Urinary bladder (tissue), 4 donors: ENCODE data around the gene ANAPC10. TPM values are rescaled to one million over a fixed set of nuclear protein-coding genes. Genes with fewer than 3 reads are reported as not detected.

Experiments used
- DNase-seq: peaks from one replicate; pipeline ENCODE4 v3.0.0-alpha.2; 2015; ENCODE audit errors: extremely low spot score
- H3K27ac ChIP-seq: one replicate; pipeline ENCODE4 v1.5.1; 2013; ENCODE audit warnings: low read depth, mild to moderate bottlenecking, moderate library complexity
- H3K36me3 ChIP-seq: one replicate; pipeline ENCODE4 v1.6.1; 2013; ENCODE audit warnings: mild to moderate bottlenecking, moderate library complexity; ENCODE audit not compliant: insufficient read depth
- H3K4me1 ChIP-seq: one replicate; pipeline ENCODE4 v1.6.1; 2013; ENCODE audit warnings: mild to moderate bottlenecking, moderate library complexity; ENCODE audit not compliant: insufficient read depth
- H3K4me3 ChIP-seq: one replicate; pipeline ENCODE4 v1.5.1; 2013; ENCODE audit warnings: low read depth, low read length
- WGBS: extraction: QIAGEN DNeasy Blood & Tissue Kit; methylation state at CpG from one replicate; pipeline ENCODE4 v1.1.7; 2013; 5-methylcytosine and 5-hydroxymethylcytosine counted together
- polyA plus RNA-seq: library from polyadenylated mRNA; stranded (reverse); fragments of 200-250 nt; gene quantifications from one replicate; pipeline ENCODE4 v1.2.3, GENCODE V29; 2013
- total RNA-seq: library from RNA; depleted of rRNA; stranded (reverse); fragments of >200 nt; gene quantifications from one replicate; pipeline ENCODE4 v1.2.3, GENCODE V29; 2014
- donor health status: healthy with polysubstance abuse.
- donor health status: healthy.

ANAPC10 gene
- total and polyA plus RNA-seq, 2 donors, result 20.6 to 51.1 TPM

GRCh38 chr4:144955104-144955503, 142.9 kb downstream of the ANAPC10 start:
- Histone ChIP-seq H3K4me1 (no peaks in the 10 kb centered on the region), H3K36me3 (no peaks in the 10 kb centered on the region), H3K27ac (no peak overlapping the region), H3K4me3 (no peak overlapping the region)
- WGBS, result 64% methylated on average over 1 of the region's 1 CpG
- DNase-seq, result no peak

- no peak for DNase-seq
These were observed 143.8 kb downstream of the ANAPC10 start for GRCh38 chr4:144954230-144954629.

GRCh38 chr4:144948421-144948820, 149.6 kb downstream of the ANAPC10 start:
- Histone ChIP-seq H3K36me3 (no peaks in the 10 kb centered on the region), H3K4me3 (no peak overlapping the region), H3K4me1 (no peaks in the 10 kb centered on the region), H3K27ac (no peak overlapping the region)
- 79% methylated on average over 5 of the region's 5 CpGs for WGBS
- no peak for DNase-seq

More at GRCh38 chr4:144954230-144954629, 143.8 kb downstream of the ANAPC10 start:
- 79% methylated on average over 1 of the region's 1 CpG for WGBS
- no peak overlapping the region for H3K27ac ChIP-seq
- no peaks in the 10 kb centered on the region for H3K4me1 ChIP-seq
- H3K4me3 ChIP-seq, result no peak overlapping the region
- no peaks in the 10 kb centered on the region for H3K36me3 ChIP-seq

- no peak overlapping the region for H3K4me3 ChIP-seq
- 65% methylated on average over 2 of the region's 2 CpGs for WGBS
- no peak for DNase-seq
- H3K36me3 ChIP-seq, result no peaks in the 10 kb centered on the region
- H3K4me1 ChIP-seq, result no peaks in the 10 kb centered on the region
- H3K27ac ChIP-seq, result no peak overlapping the region
These were observed 150.0 kb downstream of the ANAPC10 start for GRCh38 chr4:144948009-144948408.

Other genes with a start within 250 kb of the ANAPC10 start
- 130 TPM for gene ABCE1, start 115 bp upstream of the ANAPC10 start, total RNA-seq
- 25.1 TPM for gene ABCE1, start 115 bp upstream of the ANAPC10 start, polyA plus RNA-seq
- gene OTUD4, start 82.4 kb upstream of the ANAPC10 start, total RNA-seq, result 60.5 TPM
- gene OTUD4, start 82.4 kb upstream of the ANAPC10 start, polyA plus RNA-seq, result 14.6 TPM